ENCODE measurements around the gene TMCO4.

GRCh38 chr1:19643602-19644394 is 155.9 kb downstream of the TMCO4 start, which contains the start of gene NBL1:
- TF ChIP-seq TAF1 (IDR thresholded peaks at IDR 0.05; ENCODE audit: borderline replicate concordance, insufficient read depth, low read length): no peak
- TF ChIP-seq POLR2AphosphoS5 (IDR thresholded peaks at IDR 0.05; ENCODE audit: low read depth, low read length): no peak
- TF ChIP-seq, protein P1, sequence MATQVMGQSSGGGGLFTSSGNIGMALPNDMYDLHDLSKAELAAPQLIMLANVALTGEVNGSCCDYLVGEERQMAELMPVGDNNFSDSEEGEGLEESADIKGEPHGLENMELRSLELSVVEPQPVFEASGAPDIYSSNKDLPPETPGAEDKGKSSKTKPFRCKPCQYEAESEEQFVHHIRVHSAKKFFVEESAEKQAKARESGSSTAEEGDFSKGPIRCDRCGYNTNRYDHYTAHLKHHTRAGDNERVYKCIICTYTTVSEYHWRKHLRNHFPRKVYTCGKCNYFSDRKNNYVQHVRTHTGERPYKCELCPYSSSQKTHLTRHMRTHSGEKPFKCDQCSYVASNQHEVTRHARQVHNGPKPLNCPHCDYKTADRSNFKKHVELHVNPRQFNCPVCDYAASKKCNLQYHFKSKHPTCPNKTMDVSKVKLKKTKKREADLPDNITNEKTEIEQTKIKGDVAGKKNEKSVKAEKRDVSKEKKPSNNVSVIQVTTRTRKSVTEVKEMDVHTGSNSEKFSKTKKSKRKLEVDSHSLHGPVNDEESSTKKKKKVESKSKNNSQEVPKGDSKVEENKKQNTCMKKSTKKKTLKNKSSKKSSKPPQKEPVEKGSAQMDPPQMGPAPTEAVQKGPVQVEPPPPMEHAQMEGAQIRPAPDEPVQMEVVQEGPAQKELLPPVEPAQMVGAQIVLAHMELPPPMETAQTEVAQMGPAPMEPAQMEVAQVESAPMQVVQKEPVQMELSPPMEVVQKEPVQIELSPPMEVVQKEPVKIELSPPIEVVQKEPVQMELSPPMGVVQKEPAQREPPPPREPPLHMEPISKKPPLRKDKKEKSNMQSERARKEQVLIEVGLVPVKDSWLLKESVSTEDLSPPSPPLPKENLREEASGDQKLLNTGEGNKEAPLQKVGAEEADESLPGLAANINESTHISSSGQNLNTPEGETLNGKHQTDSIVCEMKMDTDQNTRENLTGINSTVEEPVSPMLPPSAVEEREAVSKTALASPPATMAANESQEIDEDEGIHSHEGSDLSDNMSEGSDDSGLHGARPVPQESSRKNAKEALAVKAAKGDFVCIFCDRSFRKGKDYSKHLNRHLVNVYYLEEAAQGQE (IDR thresholded peaks at IDR 0.05; ENCODE audit: insufficient read depth in 1 of 2, low read depth in 2 of 2, low read length in 2 of 2): no peak
- no peak for TF ChIP-seq SIN3A (IDR thresholded peaks at IDR 0.05; ENCODE audit: borderline replicate concordance, insufficient read depth, low read length)
- TF ChIP-seq FOXP2 (optimal IDR thresholded peaks at IDR 0.05; ENCODE audit: borderline replicate concordance, extremely low read depth, extremely low read length, insufficient read depth): no peak

Data from PFSK-1 (cell line).